GM23338 (cell line): ENCODE results near the gene RIC3. TPM values are rescaled to one million over a fixed set of nuclear protein-coding genes. Genes with fewer than 3 reads are reported as not detected.

Experiments used
- ATAC-seq: fragments of 200-7000 bp; cut with Tn5 transposase; 3 replicates; pipeline ENCODE4 v1.9.1; 2020
- DNase-seq: peaks from one replicate; pipeline ENCODE4 v3.0.0-alpha.2; 2015; ENCODE audit warnings: low spot score
- H2AFZ ChIP-seq: fragments of 200-600 bp; sonication (generic); 2 replicates; pipeline ENCODE4 v1.8.0; 2016; ENCODE audit warnings: antibody characterized with exemption, mild to moderate bottlenecking, moderate library complexity
- H3F3A ChIP-seq: fragments of 200-600 bp; sonication (generic); replicated peaks from 2 replicates; pipeline ENCODE4 v1.8.0; 2017; ENCODE audit warnings: antibody characterized with exemption, mixed run types, low read depth
- H3K27ac ChIP-seq: fragments of 200-600 bp; sonication (generic); 2 replicates; pipeline ENCODE4 v1.6.1; 2016; ENCODE audit warnings: low read depth
- H3K27me3 ChIP-seq: fragments of 200-600 bp; sonication (generic); 2 replicates; pipeline ENCODE4 v1.8.0; 2016; ENCODE audit warnings: mild to moderate bottlenecking, mixed run types, moderate library complexity; ENCODE audit not compliant: insufficient read depth
- H3K36me3 ChIP-seq: fragments of 200-600 bp; sonication (generic); 2 replicates; pipeline ENCODE4 v1.8.0; 2016; ENCODE audit warnings: mild to moderate bottlenecking; ENCODE audit not compliant: insufficient read depth
- H3K4me1 ChIP-seq: fragments of 200-600 bp; sonication (generic); 2 replicates; pipeline ENCODE4 v1.8.0; 2016; ENCODE audit warnings: mild to moderate bottlenecking, moderate library complexity; ENCODE audit not compliant: insufficient read depth
- H3K4me2 ChIP-seq: fragments of 200-600 bp; sonication (generic); 2 replicates; pipeline ENCODE4 v1.7.1; 2017; ENCODE audit warnings: mixed run types
- H3K4me3 ChIP-seq: fragments of 200-600 bp; sonication (generic); 2 replicates; pipeline ENCODE4 v1.6.1; 2016; ENCODE audit warnings: mixed run types
- H3K79me2 ChIP-seq: fragments of 200-600 bp; sonication (generic); replicated peaks from 2 replicates; pipeline ENCODE4 v1.8.0; 2017; ENCODE audit warnings: mild to moderate bottlenecking; ENCODE audit not compliant: insufficient read depth
- H3K9me2 ChIP-seq: fragments of 200-600 bp; sonication (generic); 2 replicates; pipeline ENCODE4 v1.8.0; 2017; ENCODE audit not compliant: insufficient read depth
- H4K20me1 ChIP-seq: fragments of 200-600 bp; sonication (generic); replicated peaks from 2 replicates; pipeline ENCODE4 v1.8.0; 2017; ENCODE audit warnings: mild to moderate bottlenecking; ENCODE audit not compliant: insufficient read depth
- H3K27ac Mint-ChIP-seq: 2 replicates; pipeline ENCODE4 v1.8.0; 2020; ENCODE audit warnings: inconsistent platforms, mild to moderate bottlenecking, moderate library complexity, mixed read lengths
- H3K27me3 Mint-ChIP-seq: 3 replicates; pipeline ENCODE4 v1.8.0; 2022; ENCODE audit warnings: low read depth, mild to moderate bottlenecking, moderate library complexity, mixed read lengths, inconsistent platforms; ENCODE audit not compliant: insufficient read depth, poor library complexity
- H3K36me3 Mint-ChIP-seq: 3 replicates; pipeline ENCODE4 v1.8.0; 2021; ENCODE audit warnings: low read depth, mild to moderate bottlenecking, inconsistent platforms, moderate library complexity, mixed read lengths
- H3K4me1 Mint-ChIP-seq: 3 replicates; pipeline ENCODE4 v1.8.0; 2020; ENCODE audit warnings: mild to moderate bottlenecking, inconsistent platforms, mixed read lengths
- H3K4me3 Mint-ChIP-seq: 3 replicates; pipeline ENCODE4 v1.8.0; 2021; ENCODE audit warnings: moderate library complexity, mild to moderate bottlenecking, inconsistent platforms, mixed read lengths
- H3K9me3 Mint-ChIP-seq: 3 replicates; pipeline ENCODE4 v1.8.0; 2020; ENCODE audit warnings: moderate library complexity, mild to moderate bottlenecking, inconsistent platforms, mixed read lengths
- EZH2 ChIP-seq: fragments of 200-600 bp; sonication (generic); IDR thresholded peaks from one replicate; pipeline ENCODE4 v1.8.0; 2017; ENCODE audit warnings: antibody characterized with exemption, mild to moderate bottlenecking, low read depth; ENCODE audit not compliant: unreplicated experiment
- JUNB ChIP-seq: IDR thresholded peaks from one replicate; pipeline ENCODE4 v1.6.1; 2016; ENCODE audit warnings: antibody characterized with exemption; ENCODE audit not compliant: unreplicated experiment
- NANOG ChIP-seq: IDR thresholded peaks from 2 replicates; pipeline ENCODE4 v1.6.1; 2016; ENCODE audit warnings: antibody characterized with exemption, borderline replicate concordance
- STAT1 ChIP-seq: IDR thresholded peaks from one replicate; pipeline ENCODE4 v1.6.1; 2016; ENCODE audit warnings: antibody characterized with exemption; ENCODE audit not compliant: unreplicated experiment
- ZNF114 ChIP-seq: fragments of 250-450 bp; sonication (Bioruptor Pico); IDR thresholded peaks from 2 replicates; pipeline ENCODE4 v1.5.0; 2020; ENCODE audit warnings: mild to moderate bottlenecking, moderate library complexity
- ZNF331 ChIP-seq: fragments of 250-450 bp; sonication (Bioruptor Pico); IDR thresholded peaks from 2 replicates; pipeline ENCODE4 v1.5.0; 2020; ENCODE audit warnings: low read depth, mild to moderate bottlenecking, moderate library complexity
- polyA plus RNA-seq: library from polyadenylated mRNA; unstranded; fragments of >200 nt; fragmentation: Nextera tagmentation; extraction: Ambion mirVana; gene quantifications from 2 replicates; pipeline ENCODE4 v1.2.1, GENCODE V29; 2016
- total RNA-seq: library from RNA; depleted of rRNA; stranded (reverse); fragments of >200 nt; shearing (Covaris generic); gene quantifications from 2 replicates; pipeline ENCODE4 v1.2.3, GENCODE V29; 2014
- TF ChIP-seq, protein P1 (sequence below), 2 experiments: fragments of 200-600 bp in 1 of 2; sonication (generic) in 1 of 2; conservative IDR thresholded peaks; 2 replicates each; pipeline versions ENCODE4 v1.5.1 to v1.6.1; 2016 to 2017; ENCODE audit warnings: antibody characterized with exemption in 2 of 2, low read depth in 2 of 2, mild to moderate bottlenecking in 2 of 2, moderate library complexity in 1 of 2
- TF ChIP-seq, protein P2 (sequence below): IDR thresholded peaks from one replicate; pipeline ENCODE4 v1.6.1; 2018; ENCODE audit warnings: antibody characterized with exemption; ENCODE audit not compliant: unreplicated experiment
- TF ChIP-seq, protein P3 (sequence below): IDR thresholded peaks from 2 replicates; pipeline ENCODE4 v1.6.1; 2016; ENCODE audit warnings: antibody characterized with exemption
- TF ChIP-seq, protein P4 (sequence below): fragments of 250-450 bp; sonication (Bioruptor Pico); IDR thresholded peaks from 2 replicates; pipeline ENCODE4 v1.5.0; 2020; ENCODE audit warnings: mild to moderate bottlenecking, moderate library complexity

The RIC3 gene
- total and polyA plus RNA-seq, 2 experiments from 2014 or later = 17.8 to 21.3 TPM

DNA sequence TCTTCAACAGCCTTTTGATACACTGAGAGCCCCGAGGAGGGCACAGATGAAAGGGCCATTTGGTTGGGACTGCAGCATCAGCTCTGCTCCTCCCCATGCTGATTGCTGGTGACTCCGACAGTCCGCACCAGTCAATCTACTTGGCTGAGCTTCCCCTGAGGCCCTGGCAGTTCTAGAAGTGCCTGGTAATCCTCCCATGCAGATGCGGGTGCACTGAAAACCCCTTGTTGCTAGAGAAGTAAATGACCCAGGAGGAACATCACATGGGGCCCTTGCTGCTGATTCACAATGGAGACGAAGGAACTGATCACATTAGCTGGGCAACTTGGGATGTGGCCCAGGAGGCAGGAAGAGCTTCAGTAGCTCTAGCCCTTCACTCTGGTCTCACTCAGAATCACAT lies 35.2 kb upstream of the RIC3 start:
- no peaks in the 10 kb centered on the region for H3K4me1 ChIP-seq
- H3K36me3 ChIP-seq = no peaks in the 10 kb centered on the region
- H3K27ac Mint-ChIP-seq = no peak overlapping the region
- H3K4me3 Mint-ChIP-seq = no peak overlapping the region
- no peak for DNase-seq
- no peaks in the 10 kb centered on the region for H3K27me3 ChIP-seq
- H3F3A ChIP-seq = no peaks in the 10 kb centered on the region
- H2AFZ ChIP-seq = no peak overlapping the region
- H3K27ac ChIP-seq = no peak overlapping the region
- no peak overlapping the region for H3K4me2 ChIP-seq
- peaks cover 11% of the 10 kb centered on the region for H3K27me3 Mint-ChIP-seq
- H4K20me1 ChIP-seq = no peaks in the 10 kb centered on the region
- H3K9me3 Mint-ChIP-seq = no peaks in the 10 kb centered on the region
- no peaks in the 10 kb centered on the region for H3K36me3 Mint-ChIP-seq
- no peak overlapping the region for H3K4me3 ChIP-seq
- no peak for ATAC-seq
- H3K79me2 ChIP-seq = no peaks in the 10 kb centered on the region
- peaks cover 18% of the 10 kb centered on the region for H3K4me1 Mint-ChIP-seq
- H3K9me2 ChIP-seq = 0 out of 2 replicates have a peak, but pooled peaks cover 5% of the 10 kb centered on the region
- TF ChIP-seq, protein P1, sequence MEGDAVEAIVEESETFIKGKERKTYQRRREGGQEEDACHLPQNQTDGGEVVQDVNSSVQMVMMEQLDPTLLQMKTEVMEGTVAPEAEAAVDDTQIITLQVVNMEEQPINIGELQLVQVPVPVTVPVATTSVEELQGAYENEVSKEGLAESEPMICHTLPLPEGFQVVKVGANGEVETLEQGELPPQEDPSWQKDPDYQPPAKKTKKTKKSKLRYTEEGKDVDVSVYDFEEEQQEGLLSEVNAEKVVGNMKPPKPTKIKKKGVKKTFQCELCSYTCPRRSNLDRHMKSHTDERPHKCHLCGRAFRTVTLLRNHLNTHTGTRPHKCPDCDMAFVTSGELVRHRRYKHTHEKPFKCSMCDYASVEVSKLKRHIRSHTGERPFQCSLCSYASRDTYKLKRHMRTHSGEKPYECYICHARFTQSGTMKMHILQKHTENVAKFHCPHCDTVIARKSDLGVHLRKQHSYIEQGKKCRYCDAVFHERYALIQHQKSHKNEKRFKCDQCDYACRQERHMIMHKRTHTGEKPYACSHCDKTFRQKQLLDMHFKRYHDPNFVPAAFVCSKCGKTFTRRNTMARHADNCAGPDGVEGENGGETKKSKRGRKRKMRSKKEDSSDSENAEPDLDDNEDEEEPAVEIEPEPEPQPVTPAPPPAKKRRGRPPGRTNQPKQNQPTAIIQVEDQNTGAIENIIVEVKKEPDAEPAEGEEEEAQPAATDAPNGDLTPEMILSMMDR (conservative IDR thresholded peaks at IDR 0.05; ENCODE audit: low read depth in 2 of 2) = no peak
- TF ChIP-seq, protein P2, sequence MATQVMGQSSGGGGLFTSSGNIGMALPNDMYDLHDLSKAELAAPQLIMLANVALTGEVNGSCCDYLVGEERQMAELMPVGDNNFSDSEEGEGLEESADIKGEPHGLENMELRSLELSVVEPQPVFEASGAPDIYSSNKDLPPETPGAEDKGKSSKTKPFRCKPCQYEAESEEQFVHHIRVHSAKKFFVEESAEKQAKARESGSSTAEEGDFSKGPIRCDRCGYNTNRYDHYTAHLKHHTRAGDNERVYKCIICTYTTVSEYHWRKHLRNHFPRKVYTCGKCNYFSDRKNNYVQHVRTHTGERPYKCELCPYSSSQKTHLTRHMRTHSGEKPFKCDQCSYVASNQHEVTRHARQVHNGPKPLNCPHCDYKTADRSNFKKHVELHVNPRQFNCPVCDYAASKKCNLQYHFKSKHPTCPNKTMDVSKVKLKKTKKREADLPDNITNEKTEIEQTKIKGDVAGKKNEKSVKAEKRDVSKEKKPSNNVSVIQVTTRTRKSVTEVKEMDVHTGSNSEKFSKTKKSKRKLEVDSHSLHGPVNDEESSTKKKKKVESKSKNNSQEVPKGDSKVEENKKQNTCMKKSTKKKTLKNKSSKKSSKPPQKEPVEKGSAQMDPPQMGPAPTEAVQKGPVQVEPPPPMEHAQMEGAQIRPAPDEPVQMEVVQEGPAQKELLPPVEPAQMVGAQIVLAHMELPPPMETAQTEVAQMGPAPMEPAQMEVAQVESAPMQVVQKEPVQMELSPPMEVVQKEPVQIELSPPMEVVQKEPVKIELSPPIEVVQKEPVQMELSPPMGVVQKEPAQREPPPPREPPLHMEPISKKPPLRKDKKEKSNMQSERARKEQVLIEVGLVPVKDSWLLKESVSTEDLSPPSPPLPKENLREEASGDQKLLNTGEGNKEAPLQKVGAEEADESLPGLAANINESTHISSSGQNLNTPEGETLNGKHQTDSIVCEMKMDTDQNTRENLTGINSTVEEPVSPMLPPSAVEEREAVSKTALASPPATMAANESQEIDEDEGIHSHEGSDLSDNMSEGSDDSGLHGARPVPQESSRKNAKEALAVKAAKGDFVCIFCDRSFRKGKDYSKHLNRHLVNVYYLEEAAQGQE = no peak

DNA sequence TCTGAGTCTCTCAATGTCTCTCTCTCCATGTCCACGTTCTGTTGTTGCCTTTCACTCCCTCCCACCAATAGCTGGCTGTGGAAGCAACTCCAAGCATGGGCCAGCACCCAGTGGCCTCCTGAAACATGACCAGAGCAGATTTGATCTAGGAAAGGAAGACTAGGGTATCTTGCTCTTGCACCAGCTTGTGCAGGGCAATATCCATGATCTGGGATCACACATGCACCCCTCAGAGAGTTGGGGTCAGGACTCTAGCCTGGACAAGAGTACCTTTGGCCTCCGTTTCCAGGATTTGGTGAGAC lies 34.5 kb upstream of the RIC3 start:
- Histone ChIP-seq H3F3A (no peaks in the 10 kb centered on the region), H3K4me1 (no peaks in the 10 kb centered on the region), H3K36me3 (no peaks in the 10 kb centered on the region), H3K27me3 (no peaks in the 10 kb centered on the region), H3K9me2 (peaks cover 6% of the 10 kb centered on the region; the same call in 1 of the 2 replicates), H3K4me2 (no peak overlapping the region), H3K79me2 (no peaks in the 10 kb centered on the region), H3K27ac (no peak overlapping the region), H3K4me3 (no peak overlapping the region), H4K20me1 (no peaks in the 10 kb centered on the region), H2AFZ (no peak overlapping the region)
- Mint-ChIP-seq H3K36me3 (no peaks in the 10 kb centered on the region), H3K9me3 (no peaks in the 10 kb centered on the region), H3K4me1 (peaks cover 18% of the 10 kb centered on the region), H3K4me3 (no peak overlapping the region), H3K27me3 (peaks cover 7% of the 10 kb centered on the region), H3K27ac (no peak overlapping the region)
- no peak for DNase-seq
- ATAC-seq = no peak
- no peak for TF ChIP-seq ZNF331 (CRISPR knock-in tag)
- no peak for TF ChIP-seq EZH2
- no peak for TF ChIP-seq STAT1
- TF ChIP-seq, protein P3, sequence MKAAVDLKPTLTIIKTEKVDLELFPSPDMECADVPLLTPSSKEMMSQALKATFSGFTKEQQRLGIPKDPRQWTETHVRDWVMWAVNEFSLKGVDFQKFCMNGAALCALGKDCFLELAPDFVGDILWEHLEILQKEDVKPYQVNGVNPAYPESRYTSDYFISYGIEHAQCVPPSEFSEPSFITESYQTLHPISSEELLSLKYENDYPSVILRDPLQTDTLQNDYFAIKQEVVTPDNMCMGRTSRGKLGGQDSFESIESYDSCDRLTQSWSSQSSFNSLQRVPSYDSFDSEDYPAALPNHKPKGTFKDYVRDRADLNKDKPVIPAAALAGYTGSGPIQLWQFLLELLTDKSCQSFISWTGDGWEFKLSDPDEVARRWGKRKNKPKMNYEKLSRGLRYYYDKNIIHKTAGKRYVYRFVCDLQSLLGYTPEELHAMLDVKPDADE = no peak
- no peak for TF ChIP-seq ZNF114 (CRISPR knock-in tag)
- no peak for TF ChIP-seq NANOG
- no peak for TF ChIP-seq JUNB
- TF ChIP-seq, protein P4, sequence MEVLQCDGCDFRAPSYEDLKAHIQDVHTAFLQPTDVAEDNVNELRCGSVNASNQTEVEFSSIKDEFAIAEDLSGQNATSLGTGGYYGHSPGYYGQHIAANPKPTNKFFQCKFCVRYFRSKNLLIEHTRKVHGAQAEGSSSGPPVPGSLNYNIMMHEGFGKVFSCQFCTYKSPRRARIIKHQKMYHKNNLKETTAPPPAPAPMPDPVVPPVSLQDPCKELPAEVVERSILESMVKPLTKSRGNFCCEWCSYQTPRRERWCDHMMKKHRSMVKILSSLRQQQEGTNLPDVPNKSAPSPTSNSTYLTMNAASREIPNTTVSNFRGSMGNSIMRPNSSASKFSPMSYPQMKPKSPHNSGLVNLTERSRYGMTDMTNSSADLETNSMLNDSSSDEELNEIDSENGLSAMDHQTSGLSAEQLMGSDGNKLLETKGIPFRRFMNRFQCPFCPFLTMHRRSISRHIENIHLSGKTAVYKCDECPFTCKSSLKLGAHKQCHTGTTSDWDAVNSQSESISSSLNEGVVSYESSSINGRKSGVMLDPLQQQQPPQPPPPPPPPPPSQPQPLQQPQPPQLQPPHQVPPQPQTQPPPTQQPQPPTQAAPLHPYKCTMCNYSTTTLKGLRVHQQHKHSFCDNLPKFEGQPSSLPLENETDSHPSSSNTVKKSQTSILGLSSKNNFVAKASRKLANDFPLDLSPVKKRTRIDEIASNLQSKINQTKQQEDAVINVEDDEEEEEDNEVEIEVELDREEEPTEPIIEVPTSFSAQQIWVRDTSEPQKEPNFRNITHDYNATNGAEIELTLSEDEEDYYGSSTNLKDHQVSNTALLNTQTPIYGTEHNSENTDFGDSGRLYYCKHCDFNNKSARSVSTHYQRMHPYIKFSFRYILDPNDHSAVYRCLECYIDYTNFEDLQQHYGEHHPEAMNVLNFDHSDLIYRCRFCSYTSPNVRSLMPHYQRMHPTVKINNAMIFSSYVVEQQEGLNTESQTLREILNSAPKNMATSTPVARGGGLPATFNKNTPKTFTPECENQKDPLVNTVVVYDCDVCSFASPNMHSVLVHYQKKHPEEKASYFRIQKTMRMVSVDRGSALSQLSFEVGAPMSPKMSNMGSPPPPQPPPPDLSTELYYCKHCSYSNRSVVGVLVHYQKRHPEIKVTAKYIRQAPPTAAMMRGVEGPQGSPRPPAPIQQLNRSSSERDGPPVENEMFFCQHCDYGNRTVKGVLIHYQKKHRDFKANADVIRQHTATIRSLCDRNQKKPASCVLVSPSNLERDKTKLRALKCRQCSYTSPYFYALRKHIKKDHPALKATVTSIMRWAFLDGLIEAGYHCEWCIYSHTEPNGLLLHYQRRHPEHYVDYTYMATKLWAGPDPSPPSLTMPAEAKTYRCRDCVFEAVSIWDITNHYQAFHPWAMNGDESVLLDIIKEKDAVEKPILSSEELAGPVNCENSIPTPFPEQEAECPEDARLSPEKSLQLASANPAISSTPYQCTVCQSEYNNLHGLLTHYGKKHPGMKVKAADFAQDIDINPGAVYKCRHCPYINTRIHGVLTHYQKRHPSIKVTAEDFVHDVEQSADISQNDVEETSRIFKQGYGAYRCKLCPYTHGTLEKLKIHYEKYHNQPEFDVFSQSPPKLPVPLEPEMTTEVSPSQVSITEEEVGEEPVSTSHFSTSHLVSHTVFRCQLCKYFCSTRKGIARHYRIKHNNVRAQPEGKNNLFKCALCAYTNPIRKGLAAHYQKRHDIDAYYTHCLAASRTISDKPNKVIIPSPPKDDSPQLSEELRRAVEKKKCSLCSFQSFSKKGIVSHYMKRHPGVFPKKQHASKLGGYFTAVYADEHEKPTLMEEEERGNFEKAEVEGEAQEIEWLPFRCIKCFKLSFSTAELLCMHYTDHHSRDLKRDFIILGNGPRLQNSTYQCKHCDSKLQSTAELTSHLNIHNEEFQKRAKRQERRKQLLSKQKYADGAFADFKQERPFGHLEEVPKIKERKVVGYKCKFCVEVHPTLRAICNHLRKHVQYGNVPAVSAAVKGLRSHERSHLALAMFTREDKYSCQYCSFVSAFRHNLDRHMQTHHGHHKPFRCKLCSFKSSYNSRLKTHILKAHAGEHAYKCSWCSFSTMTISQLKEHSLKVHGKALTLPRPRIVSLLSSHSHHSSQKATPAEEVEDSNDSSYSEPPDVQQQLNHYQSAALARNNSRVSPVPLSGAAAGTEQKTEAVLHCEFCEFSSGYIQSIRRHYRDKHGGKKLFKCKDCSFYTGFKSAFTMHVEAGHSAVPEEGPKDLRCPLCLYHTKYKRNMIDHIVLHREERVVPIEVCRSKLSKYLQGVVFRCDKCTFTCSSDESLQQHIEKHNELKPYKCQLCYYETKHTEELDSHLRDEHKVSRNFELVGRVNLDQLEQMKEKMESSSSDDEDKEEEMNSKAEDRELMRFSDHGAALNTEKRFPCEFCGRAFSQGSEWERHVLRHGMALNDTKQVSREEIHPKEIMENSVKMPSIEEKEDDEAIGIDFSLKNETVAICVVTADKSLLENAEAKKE = no peak
